ENCODE results near the gene SYNJ1.

GRCh38 chr21:32716486-32716885 lies 11.3 kb downstream of the SYNJ1 start:
- TF ChIP-seq POLR2A (IDR thresholded peaks at IDR 0.05): no peak
- no peak for TF ChIP-seq CTCF (IDR thresholded peaks at IDR 0.05)
- no peak for TF ChIP-seq EP300 (IDR thresholded peaks at IDR 0.05)

All from tibial nerve (tissue), 4 donors.